Cardiac muscle cell (in vitro differentiated cells and primary cell): ENCODE measurements around the gene LIMCH1. TPM values are rescaled to one million over a fixed set of nuclear protein-coding genes. Genes with fewer than 3 reads are reported as not detected.

Experiments used
- DNase-seq, 2 donors: peaks; one replicate each; pipeline versions ENCODE4 v3.0.0 to v3.0.0-alpha.2; 2010 to 2017; ENCODE audit warnings: low read depth in 1 of 2, low spot score in 1 of 2
- H3K27ac ChIP-seq: fragments of 200-600 bp; sonication (generic); 2 replicates; pipeline ENCODE4 v1.5.1; 2016
- H3K27me3 ChIP-seq: fragments of 200-600 bp; sonication (generic); 2 replicates; pipeline ENCODE4 v1.6.0; 2016; ENCODE audit warnings: control low read depth
- H3K36me3 ChIP-seq: fragments of 200-600 bp; sonication (generic); 2 replicates; pipeline ENCODE4 v1.5.1; 2016; ENCODE audit warnings: control low read depth
- H3K4me1 ChIP-seq: fragments of 200-600 bp; sonication (generic); 2 replicates; pipeline ENCODE4 v1.8.1; 2017; ENCODE audit warnings: low read depth, mild to moderate bottlenecking, mixed run types
- H3K4me3 ChIP-seq: fragments of 200-600 bp; sonication (generic); 2 replicates; pipeline ENCODE4 v1.5.1; 2016; ENCODE audit warnings: mild to moderate bottlenecking
- H3K9me3 ChIP-seq: fragments of 200-600 bp; sonication (generic); 2 replicates; pipeline ENCODE4 v1.5.1; 2017; ENCODE audit warnings: low read depth, mild to moderate bottlenecking, control low read depth
- CTCF ChIP-seq: IDR thresholded peaks from 2 replicates; pipeline ENCODE4 v1.5.1; 2012; ENCODE audit warnings: low read depth, mild to moderate bottlenecking, low read length
- polyA plus RNA-seq: library from polyadenylated mRNA; unstranded; fragments of >200 nt; fragmentation: Nextera tagmentation; extraction: Ambion mirVana; gene quantifications from 2 replicates; pipeline ENCODE4 v1.2.1, GENCODE V29; 2016
- total RNA-seq: library from RNA; depleted of rRNA; stranded (reverse); fragments of >200 nt; gene quantifications from 2 replicates; pipeline ENCODE4 v1.2.3, GENCODE V29; 2016

LIMCH1 gene
- total and polyA plus RNA-seq, 2 experiments from 2014 or later, result 2.8 to 4.5 TPM

GRCh38 chr4:41744572-41745291 lies 206.8 kb downstream of the LIMCH1 start:
- Histone ChIP-seq H3K4me3 (no peak overlapping the region), H3K4me1 (no peaks in the 10 kb centered on the region), H3K27me3 (peaks cover 100% of the 10 kb centered on the region), H3K27ac (no peak overlapping the region), H3K36me3 (no peaks in the 10 kb centered on the region), H3K9me3 (no peaks in the 10 kb centered on the region)
- TF ChIP-seq CTCF, result no peak
- DNase-seq, result no peak

- no peaks in the 10 kb centered on the region for H3K4me1 ChIP-seq
- no peak for DNase-seq
- no peaks in the 10 kb centered on the region for H3K9me3 ChIP-seq
- no peak for TF ChIP-seq CTCF
- H3K36me3 ChIP-seq, result no peaks in the 10 kb centered on the region
- no peak overlapping the region for H3K4me3 ChIP-seq
- H3K27me3 ChIP-seq, result peaks cover 100% of the 10 kb centered on the region
- no peak overlapping the region for H3K27ac ChIP-seq
Measured at GRCh38 chr4:41745292-41746024, 207.5 kb downstream of the LIMCH1 start.

GRCh38 chr4:41746025-41746439 lies 208.1 kb downstream of the LIMCH1 start:
- TF ChIP-seq CTCF, result no peak
- H3K9me3 ChIP-seq, result no peaks in the 10 kb centered on the region
- H3K27me3 ChIP-seq, result peaks cover 100% of the 10 kb centered on the region
- H3K27ac ChIP-seq, result no peak overlapping the region
- no peaks in the 10 kb centered on the region for H3K36me3 ChIP-seq
- no peak for DNase-seq
- no peaks in the 10 kb centered on the region for H3K4me1 ChIP-seq
- H3K4me3 ChIP-seq, result no peak overlapping the region

- Histone ChIP-seq H3K4me3 (no peak overlapping the region), H3K9me3 (no peaks in the 10 kb centered on the region), H3K36me3 (no peaks in the 10 kb centered on the region), H3K27ac (no peak overlapping the region), H3K27me3 (peaks cover 100% of the 10 kb centered on the region), H3K4me1 (no peaks in the 10 kb centered on the region)
- DNase-seq, result no peak
- no peak for TF ChIP-seq CTCF
Measured at GRCh38 chr4:41746440-41747229, 208.7 kb downstream of the LIMCH1 start.

GRCh38 chr4:41747230-41748055 lies 209.5 kb downstream of the LIMCH1 start:
- H3K4me3 ChIP-seq, result no peak overlapping the region
- no peak for DNase-seq
- TF ChIP-seq CTCF, result no peak

More at GRCh38 chr4:41747230-41748055, 209.5 kb downstream of the LIMCH1 start:
- H3K36me3 ChIP-seq, result no peaks in the 10 kb centered on the region
- H3K27me3 ChIP-seq, result peaks cover 100% of the 10 kb centered on the region
- H3K27ac ChIP-seq, result no peak overlapping the region
- H3K9me3 ChIP-seq, result no peaks in the 10 kb centered on the region
- no peaks in the 10 kb centered on the region for H3K4me1 ChIP-seq
